ENCODE measurements around the gene GALNT4.

The GALNT4 gene

DNA sequence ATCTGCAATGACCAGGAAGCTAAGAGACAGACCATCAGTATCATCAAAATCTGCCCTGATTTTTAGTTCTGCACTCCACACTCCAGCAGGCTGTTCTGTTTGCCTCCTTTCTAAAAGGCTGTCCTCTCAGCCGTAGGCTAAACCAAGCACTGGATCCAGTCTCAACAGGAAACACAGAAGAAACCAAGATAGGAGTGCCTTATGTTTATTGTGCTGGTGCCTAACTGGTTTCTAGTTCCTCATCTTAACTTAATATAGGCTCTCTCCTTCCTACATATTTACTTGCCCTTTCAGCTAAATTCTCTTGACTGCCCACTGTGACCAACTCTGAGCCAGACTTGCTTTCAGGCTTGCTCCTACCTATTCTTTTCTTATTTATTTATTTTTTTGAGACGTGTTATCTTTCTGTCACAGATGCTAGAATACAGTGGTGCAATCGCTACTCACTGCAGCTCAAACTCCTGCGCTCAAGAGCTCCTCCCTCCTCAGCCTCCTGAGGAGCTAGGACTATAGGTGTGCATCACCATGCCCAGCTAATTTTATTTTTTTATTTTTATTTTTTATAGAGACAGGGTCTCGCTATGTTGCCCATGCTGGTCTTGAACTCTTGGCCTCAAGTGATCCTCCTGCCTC, 30.8 kb downstream of the GALNT4 start:
- no peak for DNase-seq (ENCODE audit: low spot score)

DNA sequence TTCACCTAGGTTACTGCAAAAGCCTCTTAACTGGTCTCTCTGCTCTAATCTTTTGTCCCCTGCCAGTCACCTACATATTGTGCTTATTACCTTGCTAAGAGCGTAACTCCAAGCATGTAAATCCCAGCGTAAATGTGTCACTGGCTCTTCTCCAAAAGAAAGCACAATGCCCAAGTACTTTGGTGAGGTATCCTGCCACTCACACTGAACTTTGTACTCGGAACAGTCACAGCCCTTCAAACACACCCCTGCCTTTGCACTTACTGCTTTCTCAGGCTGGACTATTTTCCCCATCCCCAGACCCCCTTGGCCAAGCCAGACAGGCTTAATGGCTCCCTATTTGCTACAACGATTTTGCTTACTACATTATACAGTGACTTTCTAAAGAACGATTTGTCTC, 31.7 kb downstream of the GALNT4 start:
- DNase-seq (ENCODE audit: low spot score), result no peak

DNA sequence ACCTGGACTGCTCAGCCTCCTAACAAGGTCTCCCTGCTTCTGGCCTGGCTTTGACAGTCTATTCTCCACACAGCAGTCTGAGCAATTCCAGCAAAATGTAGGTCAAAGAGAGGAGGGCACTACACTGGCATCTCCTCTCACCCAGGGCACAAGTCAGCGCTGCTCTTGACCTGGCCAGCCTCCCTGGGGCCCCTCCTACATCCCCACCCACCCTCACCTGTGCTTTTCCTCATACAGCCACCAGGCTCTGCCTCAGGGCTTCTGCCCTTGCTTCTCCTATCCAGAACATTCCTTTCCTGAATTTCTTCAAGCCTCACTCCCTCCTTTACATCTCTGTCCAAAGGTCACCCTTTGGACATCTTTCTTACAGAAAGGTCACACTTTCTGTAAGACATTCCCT, 33.7 kb downstream of the GALNT4 start:
- DNase-seq (ENCODE audit: low spot score), result no peak

DNA sequence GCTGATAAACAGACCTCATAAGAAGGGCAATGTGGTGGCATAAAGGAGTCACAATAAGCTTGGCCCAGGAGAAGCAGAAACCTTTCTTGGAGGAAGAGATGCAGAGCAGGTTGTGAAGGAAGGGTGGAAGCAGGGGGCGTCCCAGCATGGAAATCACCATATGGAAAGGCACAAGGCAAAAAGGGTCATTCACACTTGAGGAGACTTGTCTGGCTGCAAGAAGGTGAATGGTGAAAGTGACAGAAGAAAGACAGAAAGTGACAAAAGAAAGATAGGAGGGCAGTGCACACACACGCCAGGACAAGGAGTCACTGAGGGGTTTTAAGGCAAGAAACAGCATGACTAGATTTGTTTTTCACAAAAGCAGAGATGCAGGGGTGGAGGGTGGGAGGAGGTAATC, 38.3 kb downstream of the GALNT4 start:
- DNase-seq (ENCODE audit: low spot score), result no peak

DNA sequence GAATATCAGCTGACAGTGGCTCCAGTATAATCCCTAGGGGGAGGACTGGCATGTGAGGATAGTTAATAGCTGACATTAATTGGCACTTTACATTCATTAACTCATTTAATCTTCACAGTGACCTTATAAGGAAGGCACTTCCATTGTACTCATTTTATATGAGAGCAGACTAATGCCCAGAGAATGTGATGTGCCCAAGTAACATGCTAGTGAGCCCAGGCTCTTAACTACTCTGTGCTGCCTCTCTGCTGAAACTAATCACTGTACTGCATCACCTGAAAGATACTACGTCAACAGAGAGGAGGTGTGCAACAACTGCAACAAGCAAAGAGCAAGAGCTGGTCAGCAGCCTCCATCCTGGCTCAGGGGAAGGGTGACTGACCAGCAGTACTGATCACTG, 40.1 kb downstream of the GALNT4 start:
- DNase-seq (ENCODE audit: low spot score), result no peak

DNA sequence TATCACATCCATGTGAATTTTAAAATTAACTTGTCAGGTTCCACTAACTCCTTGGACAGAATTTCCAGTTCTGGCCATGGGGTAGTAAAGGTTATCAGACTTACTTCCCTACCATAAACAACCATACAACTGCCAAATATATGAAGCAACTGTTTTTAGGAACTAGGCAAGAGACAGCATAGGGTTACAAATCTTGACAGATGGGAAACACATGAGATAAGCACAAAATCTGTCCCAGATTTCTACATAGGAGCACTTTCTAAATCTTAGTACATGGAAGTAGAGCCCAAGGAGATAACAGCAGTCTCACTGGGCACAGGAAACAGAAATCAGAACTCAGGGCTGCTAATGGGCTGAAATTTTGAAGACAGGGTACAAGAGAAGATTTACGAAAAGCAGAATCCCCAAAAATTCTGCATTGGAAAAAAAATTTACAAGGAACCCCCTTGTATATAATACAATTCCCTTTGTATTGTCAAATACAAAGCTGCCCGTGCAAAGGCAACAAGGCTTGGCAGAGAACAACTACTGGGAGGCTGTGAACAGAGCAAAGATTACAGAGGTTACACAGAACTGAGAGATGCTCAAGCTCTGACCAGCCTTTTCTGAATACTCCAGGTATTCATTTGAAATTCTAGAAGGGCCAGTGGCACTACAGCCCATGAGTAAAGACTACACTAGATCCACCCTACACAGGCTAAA, 43.2 kb downstream of the GALNT4 start:
- no peak for DNase-seq (ENCODE audit: low spot score)

DNA sequence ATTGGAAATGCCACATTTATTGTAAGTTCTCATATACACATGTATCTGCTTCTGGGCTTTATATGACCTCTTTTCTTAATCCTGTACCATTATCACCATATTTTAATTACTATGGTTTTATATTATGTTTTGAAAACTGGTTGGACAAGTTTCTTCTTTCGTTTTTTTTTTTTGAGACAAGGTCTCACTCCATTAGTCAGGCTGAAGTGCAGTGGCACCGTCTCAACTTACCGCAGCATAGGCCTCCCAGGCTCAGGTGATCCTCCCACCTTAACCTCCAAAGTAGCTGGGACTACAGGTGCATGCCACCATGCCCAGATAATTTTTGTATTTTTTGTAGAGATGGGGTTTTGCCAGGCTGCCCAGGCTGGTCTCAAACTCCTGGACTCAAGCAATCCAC, 44.6 kb downstream of the GALNT4 start:
- DNase-seq (ENCODE audit: low spot score), result no peak

DNA sequence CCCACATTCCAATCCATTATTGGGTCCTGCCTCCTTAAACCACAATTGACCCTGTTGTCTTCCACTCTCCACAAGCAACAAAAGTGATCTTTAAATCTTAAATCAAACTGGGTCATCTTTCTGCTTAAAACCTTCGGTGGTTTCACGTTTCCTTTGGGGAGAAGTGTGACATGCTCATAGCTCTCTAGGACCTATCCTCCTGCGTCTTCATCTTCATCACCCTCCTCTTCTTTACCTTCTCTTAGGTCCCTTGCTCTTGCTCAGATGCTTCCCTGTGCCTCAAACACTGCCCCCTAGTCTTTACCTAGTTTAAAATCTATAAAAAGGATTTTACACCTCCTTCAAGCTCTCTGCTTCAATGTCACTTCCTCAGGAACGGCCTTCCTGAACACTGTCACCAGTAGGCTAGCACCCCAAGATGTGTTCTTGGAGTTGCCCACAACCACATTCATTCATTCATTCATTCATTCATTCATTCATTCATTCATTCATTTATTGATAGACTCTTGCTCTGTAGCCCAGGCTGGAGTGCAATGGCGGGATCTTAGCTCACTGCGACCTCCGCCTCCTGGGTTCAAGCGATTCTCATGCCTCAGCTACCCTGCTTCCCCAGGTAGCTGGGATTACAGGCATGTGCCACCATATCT, 46.8 kb downstream of the GALNT4 start:
- no peak for DNase-seq (ENCODE audit: low spot score)

DNA sequence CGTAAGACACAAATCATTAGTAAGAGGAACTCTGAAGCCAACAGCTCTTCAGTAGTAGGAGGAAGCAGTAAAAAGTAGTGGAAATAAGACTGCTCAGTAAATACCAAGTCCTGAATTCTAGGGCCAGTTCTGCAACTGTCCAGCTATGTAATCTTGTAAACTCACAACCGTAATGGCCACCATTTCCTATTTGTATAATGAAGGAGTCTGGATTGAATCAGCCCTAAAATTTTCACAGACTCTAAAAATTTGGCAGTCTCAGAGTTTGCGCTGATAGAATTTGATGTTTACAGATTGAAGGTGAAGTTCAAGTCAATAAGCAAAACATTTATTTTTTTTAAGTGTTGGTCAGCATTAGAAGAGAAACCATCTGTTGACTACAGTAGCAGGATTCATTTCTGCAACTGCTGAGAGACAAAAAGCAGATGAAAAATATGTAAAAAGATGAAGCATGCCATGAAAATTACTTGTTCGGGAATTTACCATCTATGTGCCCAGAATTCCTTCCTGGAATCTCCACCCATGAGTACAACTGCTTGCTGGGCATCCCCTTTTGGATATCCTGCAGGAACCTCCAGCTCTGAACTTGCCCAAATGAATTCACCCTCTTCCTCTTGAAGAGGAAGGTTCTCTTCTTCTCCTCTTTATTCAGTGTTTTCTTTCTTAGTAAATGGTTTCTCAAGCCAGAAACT, 47.5 kb downstream of the GALNT4 start:
- DNase-seq (ENCODE audit: low spot score), result no peak

DNA sequence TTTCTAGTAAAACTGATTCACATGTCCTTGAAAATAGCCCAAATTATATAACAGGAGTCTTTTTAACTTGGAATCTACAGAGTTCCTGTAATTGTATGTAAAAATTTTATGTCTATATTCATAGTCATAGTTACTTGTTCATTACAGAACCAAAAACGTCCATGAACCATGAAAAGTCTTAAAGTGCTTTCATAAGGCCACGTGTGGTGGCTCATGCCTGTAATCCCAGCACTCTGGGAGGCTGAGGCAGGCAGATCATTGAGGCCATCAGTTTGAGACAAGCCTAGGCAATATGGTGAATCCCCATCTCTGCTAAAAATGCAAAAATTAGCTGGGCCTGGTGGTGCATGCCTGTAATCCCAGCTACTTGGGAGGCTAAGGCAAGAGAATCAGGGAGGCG, 48.4 kb downstream of the GALNT4 start:
- DNase-seq (ENCODE audit: low spot score), result no peak

DNA sequence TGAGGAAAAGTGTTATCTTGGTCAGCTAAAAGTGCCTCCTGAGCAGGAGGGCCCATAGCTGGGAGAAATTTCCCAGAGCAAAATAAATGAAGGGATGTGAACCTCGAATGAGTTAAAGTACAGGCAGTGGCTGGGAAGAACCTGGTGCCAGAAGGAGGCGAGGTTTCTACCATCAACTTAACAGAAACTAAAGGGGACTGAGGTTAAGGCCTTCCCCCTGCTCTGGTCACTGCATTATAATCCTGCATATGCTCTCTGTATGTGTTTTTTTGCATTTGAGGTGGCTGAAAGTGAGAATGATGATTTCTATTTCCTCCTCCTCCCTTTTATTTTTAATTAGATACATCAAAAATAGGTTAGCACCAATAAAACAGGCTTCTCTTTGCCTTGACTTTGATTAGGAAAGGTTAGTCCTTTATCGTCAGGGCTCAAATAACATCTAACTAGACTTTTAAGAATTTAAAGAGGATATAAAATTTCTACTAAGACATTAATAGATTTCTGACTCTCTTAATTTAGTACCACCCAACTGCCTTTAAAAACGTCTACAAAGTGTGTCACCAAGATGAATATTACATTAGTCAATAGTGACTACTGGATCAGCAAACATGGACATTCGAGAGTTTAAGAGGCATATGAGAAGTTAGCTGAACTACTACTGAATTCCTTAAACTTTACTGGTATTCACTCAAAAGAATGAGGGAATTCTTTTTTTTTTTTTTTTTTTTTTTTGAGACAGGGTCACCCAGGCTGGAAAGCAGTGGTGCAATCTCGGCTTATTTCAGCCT, 49.2 kb downstream of the GALNT4 start:
- DNase-seq (ENCODE audit: low spot score), result no peak

DNA sequence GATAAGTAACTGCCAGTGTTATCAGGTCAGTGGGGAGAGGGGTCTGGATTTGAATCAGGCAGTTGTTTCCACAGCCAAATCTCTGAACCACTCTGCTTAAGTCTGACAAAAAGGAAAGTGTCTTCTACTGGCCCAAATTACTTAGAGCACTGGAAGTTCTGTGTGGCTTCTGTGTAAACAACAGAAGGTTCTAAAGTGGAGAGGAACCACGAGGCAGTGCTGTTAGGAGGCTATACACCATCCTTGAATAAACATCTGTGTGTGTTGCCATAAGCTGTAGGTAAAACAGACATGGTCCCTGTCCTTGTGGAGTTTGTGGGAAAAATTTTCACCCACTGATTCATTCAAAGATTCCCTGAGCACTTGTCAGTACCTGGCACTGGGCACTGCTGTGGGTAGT, 50.0 kb downstream of the GALNT4 start:
- no peak for DNase-seq (ENCODE audit: low spot score)

All from CD4-positive, alpha-beta T cell treated with Interleukin-6 at 100 ng/mL for 8 hours (primary cell).